Kidney epithelial cell (primary cell): Measurements from ENCODE around the gene RPL3. TPM values are rescaled to one million over a fixed set of nuclear protein-coding genes. Genes with fewer than 3 reads are reported as not detected.

Source experiments
- DNase-seq: peaks from one replicate; pipeline ENCODE4 v3.0.0-alpha.2; 2010; ENCODE audit warnings: low read depth
- H3K27me3 ChIP-seq: 2 replicates; pipeline ENCODE4 v1.6.0; 2011; ENCODE audit warnings: low read length; ENCODE audit not compliant: control insufficient read depth, insufficient read depth
- H3K36me3 ChIP-seq: 2 replicates; pipeline ENCODE4 v1.5.1; 2011; ENCODE audit warnings: low read length; ENCODE audit not compliant: control insufficient read depth, insufficient read depth
- H3K4me3 ChIP-seq: 2 replicates; pipeline ENCODE4 v1.5.1; 2011; ENCODE audit warnings: low read depth, mild to moderate bottlenecking, control low read depth, low read length
- CTCF ChIP-seq: IDR thresholded peaks from 2 replicates; pipeline ENCODE4 v1.5.1; 2011; ENCODE audit warnings: mild to moderate bottlenecking, moderate library complexity, low read length, control low read depth, inconsistent platforms; ENCODE audit not compliant: insufficient read depth, poor library complexity, severe bottlenecking
- total RNA-seq: library from RNA; depleted of rRNA; stranded (reverse); fragments of >200 nt; gene quantifications from 2 replicates; pipeline ENCODE4 v1.2.3, GENCODE V29; 2015

The RPL3 gene
- total RNA-seq, 1 donor from 2014 or later: 2,742 TPM

GRCh38 chr22:39296535-39296934, 22.9 kb downstream of the RPL3 start:
- H3K27me3 ChIP-seq: no peaks in the 10 kb centered on the region
- TF ChIP-seq CTCF: no peak
- no peak for DNase-seq
- H3K36me3 ChIP-seq: no peaks in the 10 kb centered on the region
- H3K4me3 ChIP-seq: no peak overlapping the region

DNA sequence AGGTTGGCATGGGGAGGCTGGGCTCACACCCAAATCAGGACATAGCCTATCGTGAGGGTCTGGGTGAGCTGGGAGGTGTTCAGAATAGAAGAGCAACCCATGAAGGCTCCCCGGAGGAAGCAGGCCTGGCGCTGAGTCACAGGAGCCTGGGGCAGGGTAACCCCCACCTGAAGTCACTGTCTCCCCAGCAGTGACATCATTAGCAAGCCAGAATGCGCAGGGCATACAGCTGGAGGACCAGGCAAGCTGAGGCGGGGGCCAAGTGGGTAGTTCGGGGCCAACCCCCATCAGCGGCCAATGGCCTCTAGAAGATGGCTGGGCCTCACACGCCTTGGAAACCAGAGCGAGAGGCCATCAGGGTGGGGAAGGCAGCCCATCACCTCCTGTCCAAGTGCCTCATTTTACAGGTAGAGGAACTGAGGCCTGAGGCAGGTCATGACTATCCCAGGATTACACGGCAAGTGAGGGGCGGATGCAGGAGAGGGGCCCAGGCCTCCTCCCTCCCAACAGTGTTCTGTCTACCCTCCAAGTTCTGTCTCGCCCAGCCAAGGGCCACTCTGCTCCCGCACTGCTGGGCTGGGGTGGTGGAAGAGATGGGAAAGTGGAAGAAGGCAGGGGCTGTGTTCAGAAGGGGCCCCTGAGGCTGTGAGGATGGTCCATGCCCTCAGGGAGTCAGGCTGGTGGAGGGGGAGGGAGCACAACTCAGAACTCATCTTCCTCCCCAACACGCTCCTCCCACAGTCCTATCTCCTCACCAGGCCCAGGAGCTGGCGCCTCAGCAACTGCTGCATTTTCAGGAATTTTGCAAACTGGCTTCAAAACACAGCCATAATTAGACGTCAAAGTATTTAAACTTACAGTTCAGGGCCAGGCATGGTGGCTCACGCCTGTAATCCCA, 24.6 kb downstream of the RPL3 start:
- Histone ChIP-seq H3K4me3 (no peak overlapping the region), H3K36me3 (no peaks in the 10 kb centered on the region), H3K27me3 (no peaks in the 10 kb centered on the region)
- DNase-seq: no peak
- no peak for TF ChIP-seq CTCF

DNA sequence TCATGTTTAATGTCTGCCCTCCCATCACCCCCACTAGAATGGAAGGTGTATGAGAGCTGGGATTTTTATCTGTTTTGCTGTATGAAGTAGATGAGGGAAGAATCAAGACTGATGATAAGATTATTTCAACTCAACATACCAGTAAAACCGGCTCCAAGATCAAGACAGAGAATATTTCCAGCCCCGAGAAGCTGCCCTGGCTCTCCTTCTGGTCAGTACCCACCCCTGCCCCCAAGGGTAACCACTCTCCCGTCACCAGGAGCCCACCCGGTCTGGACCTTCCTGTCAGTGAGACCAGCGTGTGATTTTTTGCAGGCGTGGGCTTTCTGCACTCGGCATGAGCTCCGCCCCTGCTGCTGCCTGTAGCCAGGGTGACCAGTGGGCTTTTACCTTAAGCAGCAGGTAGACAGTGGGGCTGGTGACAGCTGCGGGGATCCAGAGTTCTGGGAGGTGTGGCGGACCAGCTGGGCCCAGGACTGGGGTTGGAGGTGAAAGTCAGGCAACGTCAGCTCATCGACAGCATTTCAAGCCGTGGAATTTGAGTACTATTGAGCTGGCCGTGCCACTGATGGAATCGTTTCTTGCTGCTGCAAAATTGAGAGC, 25.6 kb downstream of the RPL3 start:
- TF ChIP-seq CTCF: no peak
- no peak overlapping the region for H3K4me3 ChIP-seq
- no peak for DNase-seq
- no peaks in the 10 kb centered on the region for H3K27me3 ChIP-seq
- H3K36me3 ChIP-seq: no peaks in the 10 kb centered on the region

DNA sequence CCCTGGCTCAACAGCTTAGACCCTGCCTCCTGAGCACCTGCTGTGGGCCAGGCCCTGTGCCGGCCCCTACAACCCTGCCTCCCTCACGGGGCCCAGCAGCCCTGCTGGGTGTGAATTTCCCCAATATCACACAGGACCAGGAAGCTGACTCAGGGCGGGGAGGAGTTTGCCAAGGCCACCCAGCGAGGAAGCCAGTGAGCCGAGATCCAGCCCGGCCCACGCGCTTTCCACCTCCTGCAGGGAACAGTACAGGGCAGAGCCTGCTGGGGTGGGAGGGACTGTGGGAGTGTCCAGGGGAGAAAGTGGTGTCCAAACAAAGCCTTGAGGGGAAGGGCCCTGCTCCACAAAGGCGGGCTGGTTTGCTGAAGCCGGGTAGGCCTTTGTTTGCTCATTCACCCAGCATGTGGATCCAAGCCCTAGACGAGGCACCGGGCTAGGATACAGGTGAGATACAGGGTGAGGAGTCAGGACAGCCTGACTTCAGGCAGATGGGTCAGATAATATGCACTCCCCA, 26.8 kb downstream of the RPL3 start:
- DNase-seq: peak; percentile 92
- Histone ChIP-seq H3K4me3 (no peak overlapping the region), H3K27me3 (no peaks in the 10 kb centered on the region), H3K36me3 (no peaks in the 10 kb centered on the region)
- no peak for TF ChIP-seq CTCF

- no peak for DNase-seq
- H3K4me3 ChIP-seq: no peak overlapping the region
Observed at GRCh38 chr22:39292031-39292462, 27.4 kb downstream of the RPL3 start.

More at GRCh38 chr22:39292031-39292462, 27.4 kb downstream of the RPL3 start:
- TF ChIP-seq CTCF: no peak
- Histone ChIP-seq H3K27me3 (no peaks in the 10 kb centered on the region), H3K36me3 (no peaks in the 10 kb centered on the region)
